GM12873 (cell line): ENCODE measurements around the gene WASF2.

Source experiments
- CTCF ChIP-seq: IDR thresholded peaks from 2 replicates; pipeline ENCODE4 v1.5.1; 2012; ENCODE audit warnings: low read depth, mild to moderate bottlenecking, moderate library complexity, low read length, control low read depth; ENCODE audit not compliant: insufficient read depth; ENCODE audit errors: missing control alignments

The WASF2 gene

GRCh38 chr1:27499142-27499541 lies 9.2 kb upstream of the WASF2 start:
- TF ChIP-seq CTCF, result no peak

GRCh38 chr1:27496604-27497155 lies 6.7 kb upstream of the WASF2 start:
- no peak for TF ChIP-seq CTCF

DNA sequence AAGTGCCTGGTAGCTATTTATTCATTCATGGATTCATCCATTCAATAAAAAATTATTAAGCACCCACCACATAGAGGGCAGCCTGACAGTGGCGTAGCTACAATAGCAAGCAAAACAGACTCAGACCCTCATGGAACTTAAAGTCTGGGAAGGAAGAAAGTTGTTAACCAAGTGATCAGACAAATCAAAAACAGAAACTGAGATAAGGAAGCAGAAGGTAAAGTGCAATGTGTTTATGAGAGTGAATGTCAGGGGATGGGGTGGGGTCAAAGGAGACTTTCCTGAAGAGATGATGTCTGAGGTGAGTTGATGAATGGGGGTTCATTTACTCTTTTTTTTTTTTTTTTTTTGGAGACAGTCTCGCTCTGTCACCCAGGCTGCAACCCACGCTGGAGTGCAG lies 2.8 kb upstream of the WASF2 start:
- TF ChIP-seq CTCF, result no peak

GRCh38 chr1:27491748-27492700 lies 2.1 kb upstream of the WASF2 start:
- TF ChIP-seq CTCF, result no peak

GRCh38 chr1:27489501-27489972 lies 430 bp downstream of the WASF2 start:
- no peak for TF ChIP-seq CTCF

- TF ChIP-seq CTCF, result no peak
Measured at GRCh38 chr1:27487966-27488884, 1.7 kb downstream of the WASF2 start.
